ES-I3 (cell line): ENCODE measurements around the gene RNF149.
"Not testable (repeated sequence)": the region's sequence is repeated elsewhere in the genome, so short reads cannot be mapped to it uniquely, and the experiment has no call there.

Experiments
- H3K36me3 ChIP-seq: 2 replicates; pipeline ENCODE4 v1.6.1; 2013; ENCODE audit warnings: mild to moderate bottlenecking, low read length, control low read depth, moderate library complexity; ENCODE audit not compliant: insufficient read depth
- H3K4me1 ChIP-seq: 2 replicates; pipeline ENCODE4 v1.6.1; 2013; ENCODE audit warnings: mild to moderate bottlenecking, control low read depth, low read length; ENCODE audit not compliant: insufficient read depth
- H3K9ac ChIP-seq: 2 replicates; pipeline ENCODE4 v1.6.1; 2013; ENCODE audit warnings: low read depth, mild to moderate bottlenecking, low read length, moderate library complexity
- H3K9me3 ChIP-seq: 2 replicates; pipeline ENCODE4 v1.6.1; 2013; ENCODE audit warnings: mild to moderate bottlenecking, low read length, moderate library complexity; ENCODE audit not compliant: control insufficient read depth, insufficient read depth

The RNF149 gene

GRCh38 chr2:101308432-101309210, at the start of gene RNF149:
Gene RNF149 (minus strand): TSS chr2:101308701. CDS start chr2:101308588, 113 bp downstream.
- H3K36me3 ChIP-seq: no peaks in the 10 kb centered on the region

GRCh38 chr2:101357376-101357775, 48.9 kb upstream of the RNF149 start:
- Histone ChIP-seq H3K4me1 (peaks cover 7% of the 10 kb centered on the region; the same call in 1 of the 2 replicates), H3K36me3 (no peaks in the 10 kb centered on the region), H3K9ac (no peak overlapping the region), H3K9me3 (no peaks in the 10 kb centered on the region)

More at GRCh38 chr2:101308432-101309210, at the start of gene RNF149:
- peaks cover 16% of the 10 kb centered on the region for H3K4me1 ChIP-seq
- peak within 1 kb of the TSS; percentile 91 for H3K9ac ChIP-seq
- no peaks in the 10 kb centered on the region for H3K9me3 ChIP-seq

GRCh38 chr2:101356521-101356920, 48.0 kb upstream of the RNF149 start:
- Histone ChIP-seq H3K9me3 (no peaks in the 10 kb centered on the region), H3K9ac (no peak overlapping the region), H3K4me1 (peaks cover 7% of the 10 kb centered on the region; the same call in 1 of the 2 replicates), H3K36me3 (no peaks in the 10 kb centered on the region)

GRCh38 chr2:101356055-101356454, 47.6 kb upstream of the RNF149 start:
- Histone ChIP-seq H3K4me1 (peaks cover 7% of the 10 kb centered on the region; the same call in 1 of the 2 replicates), H3K9me3 (no peaks in the 10 kb centered on the region), H3K36me3 (no peaks in the 10 kb centered on the region), H3K9ac (no peak overlapping the region)

GRCh38 chr2:101355401-101356054, 47.0 kb upstream of the RNF149 start:
- no peaks in the 10 kb centered on the region for H3K36me3 ChIP-seq
- 0 out of 2 replicates have a peak, but pooled peaks cover 7% of the 10 kb centered on the region for H3K4me1 ChIP-seq
- no peaks in the 10 kb centered on the region for H3K9me3 ChIP-seq
- H3K9ac ChIP-seq: no peak overlapping the region

GRCh38 chr2:101354420-101355311, 46.2 kb upstream of the RNF149 start:
- Histone ChIP-seq H3K4me1 (0 out of 2 replicates have a peak, but pooled peaks cover 5% of the 10 kb centered on the region), H3K9me3 (no peaks in the 10 kb centered on the region), H3K9ac (no peak overlapping the region), H3K36me3 (no peaks in the 10 kb centered on the region)

- H3K36me3 ChIP-seq, H3K9me3 ChIP-seq, H3K4me1 ChIP-seq, H3K9ac ChIP-seq: not testable (repeated sequence)
These were observed 44.1 kb upstream of the RNF149 start for GRCh38 chr2:101352631-101353030.

GRCh38 chr2:101351207-101351606, 42.7 kb upstream of the RNF149 start:
- no peaks in the 10 kb centered on the region for H3K36me3 ChIP-seq
- no peaks in the 10 kb centered on the region for H3K9me3 ChIP-seq
- H3K9ac ChIP-seq: no peak overlapping the region
- H3K4me1 ChIP-seq: 0 out of 2 replicates have a peak, but pooled peaks cover 5% of the 10 kb centered on the region

- no peaks in the 10 kb centered on the region for H3K36me3 ChIP-seq
- no peak overlapping the region for H3K9ac ChIP-seq
- 0 out of 2 replicates have a peak, but pooled peaks cover 5% of the 10 kb centered on the region for H3K4me1 ChIP-seq
- no peaks in the 10 kb centered on the region for H3K9me3 ChIP-seq
These were observed 41.6 kb upstream of the RNF149 start for GRCh38 chr2:101349893-101350662.

GRCh38 chr2:101348883-101349282, 40.4 kb upstream of the RNF149 start:
- Histone ChIP-seq H3K9ac (no peak overlapping the region), H3K36me3 (no peaks in the 10 kb centered on the region), H3K9me3 (no peaks in the 10 kb centered on the region), H3K4me1 (peaks cover 4% of the 10 kb centered on the region)

- Histone ChIP-seq H3K4me1 (peaks cover 4% of the 10 kb centered on the region), H3K9me3 (no peaks in the 10 kb centered on the region), H3K36me3 (no peaks in the 10 kb centered on the region), H3K9ac (no peak overlapping the region)
These were observed 38.4 kb upstream of the RNF149 start for GRCh38 chr2:101346909-101347308.

- H3K36me3 ChIP-seq: no peaks in the 10 kb centered on the region
- peaks cover 21% of the 10 kb centered on the region for H3K4me1 ChIP-seq
- H3K9ac ChIP-seq: no peak overlapping the region
- H3K9me3 ChIP-seq: no peaks in the 10 kb centered on the region
These were observed 35.6 kb upstream of the RNF149 start for GRCh38 chr2:101344137-101344536.

GRCh38 chr2:101342625-101343008, 34.1 kb upstream of the RNF149 start:
- Histone ChIP-seq H3K9me3 (no peaks in the 10 kb centered on the region), H3K4me1 (peaks cover 22% of the 10 kb centered on the region), H3K36me3 (no peaks in the 10 kb centered on the region), H3K9ac (no peak overlapping the region)
